Stimulated activated CD8-positive, alpha-beta memory T cell treated with anti-CD3 and anti-CD28 coated beads, Interleukin-4, amount 100 ng/mL, for 24 hours (primary cell): ENCODE data around the gene USP48.
A peak's percentile ranks its signal among the peaks of the same experiment; 100 is the strongest.
"Not testable (repeated sequence)": the region's sequence is repeated elsewhere in the genome, so short reads cannot be mapped to it uniquely, and the experiment has no call there.

Source experiments
- DNase-seq: peaks from one replicate; pipeline ENCODE4 v3.0.0-alpha.2; 2020; ENCODE audit warnings: low read depth

The USP48 gene, protein sequence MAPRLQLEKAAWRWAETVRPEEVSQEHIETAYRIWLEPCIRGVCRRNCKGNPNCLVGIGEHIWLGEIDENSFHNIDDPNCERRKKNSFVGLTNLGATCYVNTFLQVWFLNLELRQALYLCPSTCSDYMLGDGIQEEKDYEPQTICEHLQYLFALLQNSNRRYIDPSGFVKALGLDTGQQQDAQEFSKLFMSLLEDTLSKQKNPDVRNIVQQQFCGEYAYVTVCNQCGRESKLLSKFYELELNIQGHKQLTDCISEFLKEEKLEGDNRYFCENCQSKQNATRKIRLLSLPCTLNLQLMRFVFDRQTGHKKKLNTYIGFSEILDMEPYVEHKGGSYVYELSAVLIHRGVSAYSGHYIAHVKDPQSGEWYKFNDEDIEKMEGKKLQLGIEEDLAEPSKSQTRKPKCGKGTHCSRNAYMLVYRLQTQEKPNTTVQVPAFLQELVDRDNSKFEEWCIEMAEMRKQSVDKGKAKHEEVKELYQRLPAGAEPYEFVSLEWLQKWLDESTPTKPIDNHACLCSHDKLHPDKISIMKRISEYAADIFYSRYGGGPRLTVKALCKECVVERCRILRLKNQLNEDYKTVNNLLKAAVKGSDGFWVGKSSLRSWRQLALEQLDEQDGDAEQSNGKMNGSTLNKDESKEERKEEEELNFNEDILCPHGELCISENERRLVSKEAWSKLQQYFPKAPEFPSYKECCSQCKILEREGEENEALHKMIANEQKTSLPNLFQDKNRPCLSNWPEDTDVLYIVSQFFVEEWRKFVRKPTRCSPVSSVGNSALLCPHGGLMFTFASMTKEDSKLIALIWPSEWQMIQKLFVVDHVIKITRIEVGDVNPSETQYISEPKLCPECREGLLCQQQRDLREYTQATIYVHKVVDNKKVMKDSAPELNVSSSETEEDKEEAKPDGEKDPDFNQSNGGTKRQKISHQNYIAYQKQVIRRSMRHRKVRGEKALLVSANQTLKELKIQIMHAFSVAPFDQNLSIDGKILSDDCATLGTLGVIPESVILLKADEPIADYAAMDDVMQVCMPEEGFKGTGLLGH

DNA sequence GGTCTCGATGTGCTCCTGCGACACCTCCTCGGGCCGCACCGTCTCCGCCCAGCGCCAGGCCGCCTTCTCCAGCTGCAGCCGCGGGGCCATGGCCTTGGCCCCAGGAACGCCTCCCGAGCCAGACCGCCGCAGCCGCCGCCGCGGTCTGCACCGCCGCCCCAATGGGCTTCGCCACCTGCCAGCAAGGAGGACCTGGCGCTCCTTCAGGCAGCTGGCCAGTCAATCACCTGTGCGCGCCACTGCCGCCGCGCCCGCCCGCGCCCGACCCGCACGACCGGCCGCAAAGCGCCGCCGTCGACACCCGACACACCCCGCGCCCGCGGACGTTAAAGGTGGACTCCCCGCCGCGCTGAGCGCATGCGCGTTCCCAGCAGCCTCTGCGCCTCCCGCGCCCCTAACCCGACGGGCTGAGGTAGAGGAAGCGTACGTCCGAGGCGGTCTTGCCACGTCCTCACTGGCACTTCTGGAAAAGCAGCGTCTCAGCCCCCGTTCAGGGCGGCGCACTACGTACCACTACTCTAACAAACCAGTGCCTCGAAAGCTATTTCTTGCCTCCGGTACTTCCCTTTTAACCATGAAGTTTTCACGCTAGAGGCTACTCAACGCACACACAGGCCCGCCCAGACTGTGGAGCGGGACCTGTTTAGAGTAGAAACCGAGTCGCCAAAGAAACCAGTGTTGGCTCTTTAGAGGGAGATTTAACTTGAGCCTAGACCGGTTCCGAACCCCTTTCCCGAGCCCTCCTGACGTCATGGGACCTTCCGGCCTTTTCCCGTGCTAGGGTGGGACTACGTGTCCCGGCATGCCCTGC is at the start of gene USP48:
Gene USP48, minus strand, starts transcription at position 282 of the 811 bp plus-strand sequence. Its CDS starts 192 bp downstream, at position 90.
- peak; percentile 95 for DNase-seq

DNA sequence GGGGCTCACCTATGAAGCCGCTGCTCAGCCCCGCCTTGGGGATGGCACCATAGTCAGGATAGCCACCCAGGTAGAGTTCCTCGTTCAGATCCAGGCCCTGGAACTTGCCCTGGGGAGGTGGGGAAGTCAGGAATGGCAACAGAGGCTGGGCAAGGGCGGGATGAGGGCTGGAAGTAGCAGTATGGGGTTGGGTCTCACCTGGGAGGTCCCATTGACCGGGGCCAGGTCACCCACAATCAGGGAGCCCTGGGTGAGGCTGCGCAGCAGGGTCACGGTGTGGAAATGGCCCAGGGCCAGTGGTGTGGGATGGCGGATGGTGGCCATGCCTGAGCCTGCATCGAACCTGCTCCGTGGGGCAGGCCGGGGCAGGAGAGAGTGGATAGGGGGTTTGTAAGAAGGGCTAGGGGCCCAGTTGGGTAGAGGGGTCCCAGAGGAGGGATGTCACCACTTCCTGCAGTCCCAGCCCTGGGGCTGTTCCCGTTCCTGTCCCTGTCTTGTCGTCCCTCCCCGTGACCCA is 48.6 kb upstream of the USP48 start:
- DNase-seq, result no peak

DNA sequence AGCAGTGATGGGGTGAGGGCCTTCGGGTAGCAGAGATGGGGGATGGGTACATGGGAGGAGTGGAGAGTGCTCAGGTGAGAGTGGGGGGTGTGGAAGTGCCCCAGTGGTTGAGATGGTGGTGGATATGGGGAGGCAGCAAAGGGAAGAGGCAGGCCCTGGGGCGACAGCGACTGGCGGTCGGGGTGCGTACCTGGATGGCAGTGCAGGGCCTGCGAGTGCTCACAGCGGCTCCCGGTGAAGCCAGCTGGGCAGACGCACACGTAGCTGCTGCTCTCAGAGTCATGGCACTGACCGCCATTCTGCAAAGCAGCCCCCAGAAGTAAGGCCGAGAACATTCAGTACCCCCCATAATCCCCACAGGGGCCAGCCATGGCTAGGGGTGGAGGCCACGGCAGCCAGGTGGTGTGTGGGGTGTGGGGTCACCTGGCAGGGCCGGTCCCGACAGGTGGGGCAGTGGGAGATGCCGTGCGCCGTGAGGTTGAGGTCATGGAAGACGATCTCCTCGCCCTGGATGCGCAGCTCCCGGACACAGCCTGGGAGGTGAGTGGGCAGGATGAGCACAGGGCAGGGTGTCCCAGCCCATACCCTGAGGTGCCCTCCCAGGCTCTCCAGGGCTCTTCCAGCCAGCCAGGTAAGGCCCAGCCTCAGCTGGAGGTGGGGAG is 48.0 kb upstream of the USP48 start:
- no peak for DNase-seq

DNA sequence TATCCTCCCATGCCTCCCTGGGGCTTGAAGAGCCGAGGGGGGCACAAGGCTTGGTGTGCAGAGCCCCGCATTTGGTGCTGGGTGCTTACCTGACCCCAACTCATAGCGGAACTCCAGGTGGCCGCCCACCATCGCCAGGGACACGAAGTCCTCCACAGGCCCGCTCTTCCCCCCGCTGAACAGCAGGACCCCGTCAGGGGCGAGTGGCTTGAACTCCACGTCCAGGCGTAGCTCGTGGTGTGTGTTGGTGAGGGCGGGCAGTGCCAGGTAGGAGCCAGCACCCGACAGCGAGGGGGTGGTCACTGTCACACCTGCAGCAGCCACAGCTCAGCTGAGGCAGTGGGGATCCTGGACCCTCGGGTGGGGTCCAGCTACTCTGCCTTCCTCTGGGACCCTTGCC is 46.3 kb upstream of the USP48 start:
- DNase-seq, result no peak

DNA sequence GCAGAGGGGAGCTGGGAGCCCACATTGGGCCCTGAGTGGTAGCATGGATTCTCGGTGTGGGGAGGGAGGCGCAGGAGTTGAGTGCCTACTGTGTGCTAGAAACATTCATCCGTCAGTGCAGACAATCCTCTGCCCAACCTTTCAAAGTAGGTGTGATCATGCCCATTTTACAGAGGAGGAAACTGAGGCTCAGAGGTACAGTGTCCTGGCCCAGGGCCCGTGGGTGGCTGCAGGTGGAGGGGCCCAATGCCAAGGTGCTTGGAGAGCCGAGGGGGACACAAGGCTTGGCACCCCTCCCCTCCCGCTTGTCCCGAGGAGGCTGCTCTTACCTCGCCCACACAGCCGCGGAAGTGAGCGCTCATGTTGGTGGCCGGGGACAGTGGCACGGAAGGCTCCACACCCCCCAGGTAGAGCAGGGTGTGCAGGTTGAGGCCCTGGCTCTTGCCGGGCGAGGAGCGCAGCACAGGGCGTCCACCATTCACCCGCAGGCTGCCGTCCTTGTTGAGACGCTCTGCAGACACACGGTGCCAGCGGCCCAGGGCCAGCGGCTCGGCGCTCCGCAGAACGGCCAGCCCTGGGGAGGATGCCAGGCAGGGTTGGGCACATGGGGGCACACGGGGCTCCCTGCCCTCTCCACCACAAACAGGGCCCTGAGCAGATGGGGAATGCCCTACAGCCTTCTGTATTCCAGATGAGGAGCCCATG is 45.7 kb upstream of the USP48 start:
- no peak for DNase-seq

DNA sequence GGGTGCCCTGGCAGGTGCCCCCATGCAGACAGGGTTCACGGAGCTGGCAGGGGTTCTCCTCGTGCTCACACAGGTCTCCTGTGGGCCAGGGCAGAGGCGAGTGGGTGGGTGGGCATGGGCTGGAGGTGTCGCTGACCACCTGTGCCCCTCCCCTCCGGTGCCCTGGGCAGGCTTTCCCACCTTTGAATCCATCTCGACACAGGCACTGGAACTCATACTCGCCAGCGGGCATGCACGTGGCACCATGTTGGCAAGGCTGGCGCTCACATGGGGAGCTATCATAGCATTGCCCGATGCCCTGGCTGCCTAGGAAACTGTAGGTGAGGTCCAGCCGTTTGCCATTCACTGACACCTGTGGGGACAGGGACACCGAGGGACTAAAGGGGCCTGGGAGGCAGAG is 45.1 kb upstream of the USP48 start:
- DNase-seq, result no peak

DNA sequence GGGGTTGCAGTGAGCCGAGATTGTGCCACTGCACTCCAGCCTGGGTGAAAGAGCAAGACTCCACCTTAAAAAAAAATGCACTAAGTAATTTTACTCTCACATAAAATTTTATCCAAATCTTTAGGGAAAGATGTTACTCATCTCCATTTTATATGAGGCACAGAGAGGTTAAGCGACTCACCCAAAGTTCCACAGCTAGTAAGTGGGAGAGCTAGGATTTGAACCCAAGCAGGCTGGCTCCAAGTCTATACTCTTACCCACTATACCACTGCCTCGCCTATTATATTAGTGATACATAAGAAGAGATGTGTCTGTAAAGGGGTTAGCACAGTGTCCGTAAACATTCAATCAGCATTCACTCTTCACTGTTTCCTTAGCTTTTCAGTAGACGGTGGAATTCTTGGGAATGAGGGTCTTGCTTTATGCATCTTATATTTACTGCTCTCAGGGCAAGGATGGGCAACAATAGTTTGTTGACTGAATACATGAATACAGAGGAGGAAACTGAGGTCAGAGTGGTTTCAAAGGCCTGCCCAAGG is 44.3 kb upstream of the USP48 start:
- DNase-seq, result no peak

DNA sequence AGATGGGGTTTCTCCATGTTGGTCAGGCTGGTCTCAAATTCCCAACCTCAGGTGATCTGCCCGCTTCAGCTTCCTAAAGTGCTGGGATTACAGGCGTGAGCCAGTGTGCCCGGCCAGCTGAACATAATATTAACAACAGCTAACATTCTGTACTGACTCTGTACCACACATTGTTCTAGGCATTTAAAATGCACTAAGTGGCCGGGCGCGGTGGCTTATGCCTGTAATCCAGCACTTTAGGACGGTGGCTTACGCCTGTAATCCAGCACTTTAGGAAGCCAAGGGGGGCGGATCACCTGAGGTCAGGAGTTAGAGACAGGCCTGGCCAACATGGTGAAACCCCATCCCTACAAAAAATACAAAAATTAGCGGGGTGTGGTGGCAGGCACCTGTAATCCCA is 43.7 kb upstream of the USP48 start:
- DNase-seq, result not testable (repeated sequence)

DNA sequence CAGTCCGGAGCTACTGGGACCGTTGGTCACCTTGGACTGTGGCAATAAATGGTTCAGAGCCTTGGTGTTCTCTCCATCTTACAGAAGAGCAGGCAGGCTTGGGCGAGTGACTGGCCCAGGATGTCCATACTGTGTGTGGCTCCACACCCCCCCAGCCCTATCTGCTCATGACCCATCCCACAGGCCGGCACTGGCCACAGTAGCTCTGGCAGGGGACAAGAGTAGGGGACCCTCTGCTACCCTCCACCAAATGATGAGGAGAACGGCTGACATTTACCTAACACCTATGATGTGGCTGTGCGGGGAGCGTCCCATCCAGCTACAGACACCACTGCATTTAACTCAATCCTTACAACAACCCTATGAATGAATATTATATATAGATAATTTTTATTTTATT is 42.4 kb upstream of the USP48 start:
- DNase-seq, result no peak

DNA sequence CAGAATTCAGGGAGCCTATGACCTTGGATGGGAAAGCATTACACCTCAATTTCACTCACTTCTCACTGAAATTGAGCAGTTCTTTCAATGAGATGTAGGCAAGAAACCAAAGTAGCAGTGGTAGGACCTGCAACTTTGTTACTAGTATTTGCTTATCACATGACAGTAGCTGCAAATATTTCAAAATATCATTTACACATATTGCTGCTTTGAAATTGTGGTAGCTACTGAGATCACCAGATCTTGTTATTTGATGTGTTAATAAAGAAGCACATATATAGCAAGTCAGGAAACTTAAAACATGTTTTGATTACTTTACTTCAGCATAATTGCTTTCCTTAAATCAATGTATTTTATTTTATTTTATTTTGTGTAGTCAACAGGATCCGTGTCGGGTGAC is 42.0 kb upstream of the USP48 start:
- no peak for DNase-seq

DNA sequence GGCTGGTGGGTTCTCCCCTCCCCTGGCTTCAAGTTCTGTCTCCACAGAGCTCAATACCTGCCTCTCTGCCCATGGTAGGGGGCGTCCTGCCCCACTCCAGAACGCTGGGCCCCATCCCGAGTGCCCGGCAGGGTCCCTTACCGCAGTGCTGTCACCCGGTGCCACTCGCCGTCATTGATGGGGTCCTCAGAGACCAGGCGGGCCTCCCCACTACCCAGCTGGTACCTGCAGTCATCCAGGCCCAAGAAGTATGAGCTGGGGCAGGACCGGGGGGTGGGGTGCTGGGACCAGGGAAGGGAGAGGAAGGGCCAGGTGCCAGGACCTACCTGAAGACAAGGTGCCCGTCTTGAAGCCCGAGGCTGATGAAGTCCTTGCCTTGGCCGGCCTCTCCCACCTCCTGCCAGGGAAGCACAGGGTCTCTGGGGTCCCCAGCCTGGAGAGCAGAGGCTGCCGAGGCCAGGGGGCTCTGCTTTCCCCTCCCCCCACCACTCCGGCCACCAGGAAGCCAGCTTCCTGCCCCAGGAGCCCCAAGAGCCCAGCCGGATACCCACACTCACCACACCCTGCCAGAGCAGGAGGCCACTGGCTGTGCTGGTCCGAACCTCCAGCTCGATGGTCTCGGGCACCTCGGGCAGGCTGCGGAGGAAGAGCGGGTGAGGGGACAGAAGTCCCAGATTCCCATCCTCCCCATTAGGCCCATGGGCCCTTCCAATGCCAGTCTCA is 41.2 kb upstream of the USP48 start:
- no peak for DNase-seq

DNA sequence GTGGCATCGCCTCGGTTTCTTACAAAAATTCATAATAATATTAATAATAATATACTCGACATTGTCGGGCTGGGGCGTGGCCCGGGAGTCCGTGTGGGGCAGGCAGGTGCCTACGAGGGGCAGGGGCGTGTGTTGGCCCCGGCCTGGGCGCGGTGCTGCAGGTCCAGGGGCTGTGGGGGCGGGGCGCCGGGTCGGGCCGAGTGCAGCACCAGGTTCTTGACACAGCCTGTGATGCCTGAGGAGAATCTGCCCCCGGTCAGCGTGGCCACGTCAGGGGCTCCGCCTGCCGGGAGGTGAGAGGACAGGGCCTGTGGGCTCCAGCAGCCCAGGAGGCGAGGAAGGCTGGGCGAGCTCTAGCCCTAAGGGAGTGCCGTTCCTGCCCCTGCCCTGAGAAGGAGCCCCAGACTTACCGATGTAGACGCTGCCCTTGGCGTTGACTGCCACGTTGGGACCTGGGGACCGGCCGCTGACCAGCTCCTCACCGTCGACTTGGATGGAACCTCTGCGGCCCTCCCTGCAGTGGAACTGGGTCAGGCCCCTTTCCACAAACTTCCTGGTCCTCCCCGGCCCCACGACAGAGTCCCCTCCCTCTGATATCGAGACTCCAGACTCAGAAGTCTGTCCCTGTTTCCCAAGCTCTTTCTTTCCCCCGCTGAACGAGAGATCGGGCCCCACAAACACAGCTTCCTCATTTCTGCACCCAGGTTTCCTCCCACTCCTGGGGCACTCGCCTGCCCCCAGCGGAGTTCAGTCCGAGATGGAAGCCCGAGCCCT is 40.4 kb upstream of the USP48 start:
- no peak for DNase-seq

DNA sequence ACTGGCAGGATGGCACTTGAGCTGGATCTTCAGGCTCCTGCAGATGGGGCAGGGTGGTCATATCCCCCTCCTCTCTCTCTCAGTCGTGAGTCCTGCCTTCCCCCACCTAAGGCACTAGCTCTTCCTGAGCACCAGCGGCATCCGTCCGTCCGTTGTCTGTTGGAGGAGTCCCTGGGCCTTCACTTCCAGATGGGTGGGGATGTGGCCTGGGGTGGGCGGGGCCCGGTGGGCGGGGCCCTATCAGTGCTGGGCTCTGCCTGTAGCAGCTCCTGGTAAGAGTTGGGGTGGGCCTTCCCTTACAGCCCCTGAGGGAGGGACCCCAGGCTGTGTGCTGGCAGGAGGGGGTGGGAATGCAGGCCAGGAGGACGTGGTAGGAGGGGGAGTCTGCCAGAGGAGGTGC is 39.4 kb upstream of the USP48 start:
- no peak for DNase-seq

DNA sequence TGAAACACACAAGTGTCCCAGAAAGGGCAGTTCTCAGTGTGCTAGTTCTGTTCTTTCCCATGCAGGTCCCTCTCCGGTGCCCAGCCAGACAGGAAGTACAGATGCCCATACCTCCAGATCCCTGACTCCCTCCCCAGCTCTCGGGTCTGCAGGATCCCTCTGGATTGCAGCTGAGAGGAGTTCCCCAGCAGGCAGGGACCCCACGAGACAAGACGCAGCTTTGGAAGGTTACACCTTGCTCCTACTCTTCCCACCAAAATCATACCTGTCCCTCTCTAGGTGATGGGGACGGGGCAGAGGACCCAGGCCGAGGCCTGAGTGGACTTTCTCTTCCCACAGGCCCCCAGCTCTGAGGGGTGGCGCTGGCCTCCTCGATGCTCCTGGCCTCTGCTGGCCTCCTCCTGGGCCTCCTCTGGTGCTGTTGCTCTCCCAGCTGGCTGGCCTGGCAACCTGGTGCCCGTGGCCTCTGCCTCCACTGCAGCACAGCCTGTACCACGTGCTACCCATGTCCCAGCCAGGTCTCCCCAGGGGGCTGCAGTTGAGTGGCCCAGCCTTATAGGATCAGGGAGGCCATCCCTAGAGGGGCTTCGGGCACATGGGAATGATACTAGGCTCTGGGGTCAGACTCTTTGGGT is 38.6 kb upstream of the USP48 start:
- DNase-seq, result no peak

DNA sequence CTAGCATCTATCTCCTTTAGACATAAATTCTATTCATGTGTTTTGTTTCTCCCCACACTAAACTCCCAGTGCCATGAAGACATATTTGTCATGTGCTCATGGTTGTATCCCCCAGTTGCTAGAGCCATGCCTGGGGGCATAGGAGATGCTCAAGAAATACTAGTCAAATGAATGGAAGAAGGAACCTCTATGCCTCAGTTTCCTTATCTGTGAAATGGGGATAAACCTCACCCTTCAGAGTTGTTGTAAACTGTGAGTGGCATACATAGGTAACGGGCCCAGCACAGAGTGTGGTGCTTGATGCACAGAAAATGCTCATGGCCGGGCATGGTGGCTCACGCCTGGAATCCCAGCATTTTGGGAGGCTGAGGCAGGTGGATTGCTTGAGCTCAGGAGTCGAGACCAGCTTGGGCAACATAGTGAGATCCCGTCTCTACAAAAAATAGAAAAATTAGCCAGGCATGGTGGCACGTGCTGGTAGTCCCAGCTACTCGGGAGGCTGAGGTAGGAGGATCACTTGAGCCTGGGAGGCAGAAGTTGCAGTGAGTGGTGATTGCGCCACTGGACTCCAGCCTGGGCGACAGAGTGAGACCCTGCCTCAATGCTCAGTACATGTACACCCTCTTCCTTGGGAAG is 37.8 kb upstream of the USP48 start:
- DNase-seq, result no peak

DNA sequence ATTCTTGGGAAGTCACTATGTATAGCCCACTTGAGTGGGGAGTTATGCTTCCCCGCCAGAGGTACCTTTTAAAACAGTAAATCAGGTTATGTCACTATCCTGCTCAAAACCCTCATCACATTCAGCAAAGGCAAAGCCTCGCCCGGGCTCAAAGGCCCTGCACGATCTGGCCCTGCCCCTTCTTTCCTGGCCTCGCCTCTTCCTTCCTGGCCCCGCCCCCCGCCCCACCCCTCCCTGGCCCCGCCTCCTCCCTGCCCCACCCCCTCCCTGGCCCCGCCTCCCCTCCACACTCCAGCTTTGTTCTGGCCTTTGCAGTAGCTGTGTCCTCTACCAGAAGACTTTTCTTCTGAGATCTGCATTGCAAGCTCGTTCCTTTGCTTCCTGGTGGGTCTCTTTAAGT is 35.7 kb upstream of the USP48 start:
- DNase-seq, result peak; percentile 11

DNA sequence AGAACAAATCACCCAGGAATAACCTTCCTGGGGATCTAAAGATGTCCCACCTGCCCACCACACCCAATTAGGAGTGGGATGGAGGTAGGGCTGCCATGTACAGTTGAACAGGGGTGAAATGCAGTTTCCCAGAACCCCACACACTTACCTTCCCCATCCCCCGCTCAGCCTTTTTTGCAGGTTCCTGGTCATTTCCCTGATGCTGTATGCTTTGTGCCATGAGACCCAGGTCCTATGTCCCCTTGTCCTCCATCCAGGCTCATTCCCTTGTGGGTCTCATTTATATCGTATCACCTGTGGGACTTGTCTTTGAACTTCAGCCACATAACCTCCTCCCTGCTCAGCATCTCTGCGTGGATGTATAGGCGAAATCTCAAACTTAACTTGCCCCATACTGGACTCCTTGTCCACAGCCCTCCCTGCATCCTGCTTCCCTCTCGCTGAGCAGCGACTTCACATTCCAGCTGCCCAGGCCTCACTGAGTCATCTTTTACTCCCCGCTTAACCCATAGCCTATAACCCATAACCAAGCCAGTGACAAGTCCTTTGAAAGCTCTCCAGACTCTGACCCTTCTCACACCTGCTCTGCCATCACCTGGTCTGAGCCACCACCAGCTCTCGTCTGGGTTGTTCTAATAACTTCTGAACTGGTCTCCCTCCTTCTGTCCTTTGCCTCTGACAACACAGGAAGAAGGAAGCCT is 33.8 kb upstream of the USP48 start:
- no peak for DNase-seq
